T-helper 17 cell (primary cell): ENCODE measurements around the gene CCL11. TPM values are rescaled to one million over a fixed set of nuclear protein-coding genes. Genes with fewer than 3 reads are reported as not detected.
A peak's percentile ranks its signal among the peaks of the same experiment; 100 is the strongest.

ENCODE experiments used
- ATAC-seq: fragments of 150-1000 bp; cut with Tn5 transposase; 2 replicates; pipeline ENCODE4 v1.10.0; 2021; ENCODE audit warnings: mild to moderate bottlenecking, moderate library complexity
- DNase-seq, 3 donors: peaks; one replicate each; pipeline versions ENCODE4 v3.0.0 to v3.0.0-alpha.2; 2020 to 2021
- H3K9me3 ChIP-seq: one replicate; pipeline ENCODE4 v1.7.0; 2013; ENCODE audit warnings: low read length, mild to moderate bottlenecking; ENCODE audit not compliant: control insufficient read depth, poor library complexity, severe bottlenecking
- H3K27ac Mint-ChIP-seq: one replicate; pipeline ENCODE4 v1.8.0; 2022; ENCODE audit warnings: mild to moderate bottlenecking, moderate library complexity, mixed read lengths
- H3K27me3 Mint-ChIP-seq: one replicate; pipeline ENCODE4 v1.8.0; 2022; ENCODE audit warnings: mixed read lengths
- H3K36me3 Mint-ChIP-seq: one replicate; pipeline ENCODE4 v1.8.0; 2022; ENCODE audit warnings: low read depth, mixed read lengths
- H3K4me1 Mint-ChIP-seq: one replicate; pipeline ENCODE4 v1.8.0; 2022; ENCODE audit warnings: mild to moderate bottlenecking, mixed read lengths
- H3K4me3 Mint-ChIP-seq: one replicate; pipeline ENCODE4 v1.8.0; 2022; ENCODE audit warnings: mild to moderate bottlenecking, moderate library complexity, mixed read lengths
- total RNA-seq, 4 donors: library from RNA in 2 of 4; stranded (reverse) in 2 of 4; gene quantifications; one replicate each; pipeline ENCODE4 v1.2.3 and lab custom pipeline; 2022 to 2026

The CCL11 gene
- total RNA-seq, 2 donors from 2014 or later, result not detected

DNA sequence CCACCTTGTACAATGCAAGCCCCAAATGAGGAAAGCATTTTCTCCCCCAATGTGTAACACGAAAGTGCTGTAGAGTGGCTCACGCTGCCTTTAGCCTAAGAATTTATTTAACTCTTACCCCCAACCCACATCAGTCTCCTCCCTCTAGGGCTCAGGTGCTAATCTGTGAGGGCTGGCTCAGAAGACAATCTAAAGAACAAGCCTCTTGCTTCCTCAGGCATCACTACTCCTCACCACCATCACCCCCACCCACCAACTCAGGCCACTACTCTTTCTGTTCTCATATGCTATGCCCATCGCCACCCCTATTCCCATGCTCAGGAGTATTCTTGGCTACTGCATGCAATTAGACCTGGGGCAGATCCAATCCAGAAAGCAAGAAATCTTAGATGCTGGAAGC, 34.4 kb upstream of the CCL11 start:
- peaks cover 8% of the 10 kb centered on the region for H3K4me1 Mint-ChIP-seq

DNA sequence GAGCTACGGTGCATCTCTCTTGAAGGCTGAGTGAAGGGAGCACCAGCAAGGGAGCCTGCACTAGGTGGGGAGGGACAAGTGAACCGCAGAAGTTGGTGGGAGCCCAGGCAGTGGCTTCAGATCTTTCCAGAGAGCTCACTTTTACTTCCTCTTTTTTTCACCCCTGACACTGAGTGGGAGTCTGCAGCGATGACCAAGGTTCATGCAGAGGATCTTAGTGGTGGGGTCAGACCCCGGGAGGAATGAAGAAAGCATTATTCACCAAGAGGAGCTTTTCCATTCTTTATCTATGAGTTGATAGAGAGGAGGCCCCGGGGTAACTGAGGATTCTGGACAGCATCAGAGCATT, 33.5 kb upstream of the CCL11 start:
- DNase-seq, result no peak
- peaks cover 2% of the 10 kb centered on the region for H3K36me3 Mint-ChIP-seq

More for the DNA sequence above, 34.4 kb upstream of the CCL11 start:
- Mint-ChIP-seq H3K27me3 (peaks cover 61% of the 10 kb centered on the region), H3K27ac (no peak overlapping the region), H3K36me3 (peaks cover 4% of the 10 kb centered on the region), H3K4me3 (no peak overlapping the region)
- DNase-seq, result no peak
- no peak for ATAC-seq
- no peaks in the 10 kb centered on the region for H3K9me3 ChIP-seq

DNA sequence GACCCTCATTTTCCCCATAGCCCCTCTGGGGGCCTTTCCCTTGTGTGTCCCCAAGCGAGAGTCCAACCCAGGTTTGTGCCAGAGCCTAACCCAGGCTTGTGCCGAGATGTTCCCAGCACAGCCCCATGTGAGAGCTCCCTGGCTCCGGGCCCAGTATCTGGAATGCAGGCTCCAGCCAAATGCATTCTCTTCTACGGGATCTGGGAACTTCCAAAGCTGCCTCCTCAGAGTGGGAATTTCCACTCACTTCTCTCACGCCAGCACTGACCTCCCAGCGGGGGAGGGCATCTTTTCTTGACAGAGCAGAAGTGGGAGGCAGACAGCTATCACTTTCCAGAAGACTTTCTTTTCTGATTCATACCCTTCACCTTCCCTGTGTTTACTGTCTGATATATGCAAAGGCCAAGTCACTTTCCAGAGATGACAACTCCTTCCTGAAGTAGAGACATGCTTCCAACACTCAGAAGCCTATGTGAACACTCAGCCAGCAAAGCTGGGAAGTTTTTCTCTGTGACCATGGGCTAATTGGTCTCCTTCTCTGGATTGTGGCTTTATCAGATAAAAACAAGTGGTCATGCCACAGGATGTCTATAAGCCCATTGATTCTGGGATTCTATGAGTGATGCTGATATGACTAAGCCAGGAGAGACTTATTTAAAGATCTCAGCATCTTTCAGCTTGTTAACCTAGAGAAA, 33.0 kb upstream of the CCL11 start:
- Mint-ChIP-seq H3K4me1 (peaks cover 6% of the 10 kb centered on the region), H3K4me3 (no peak overlapping the region), H3K36me3 (peaks cover 2% of the 10 kb centered on the region), H3K27ac (no peak overlapping the region), H3K27me3 (peaks cover 70% of the 10 kb centered on the region)
- DNase-seq, result no peak
- no peaks in the 10 kb centered on the region for H3K9me3 ChIP-seq
- no peak for ATAC-seq

More for the DNA sequence above, 33.5 kb upstream of the CCL11 start:
- Mint-ChIP-seq H3K4me3 (no peak overlapping the region), H3K27ac (no peak overlapping the region), H3K27me3 (peaks cover 66% of the 10 kb centered on the region), H3K4me1 (peaks cover 6% of the 10 kb centered on the region)
- H3K9me3 ChIP-seq, result no peaks in the 10 kb centered on the region
- ATAC-seq, result no peak

- H3K4me1 Mint-ChIP-seq, result peaks cover 6% of the 10 kb centered on the region
- H3K9me3 ChIP-seq, result no peaks in the 10 kb centered on the region
- ATAC-seq (no peak), DNase-seq (no peak)
- H3K27me3 Mint-ChIP-seq, result peaks cover 68% of the 10 kb centered on the region
- H3K4me3 Mint-ChIP-seq, result no peak overlapping the region
- peaks cover 2% of the 10 kb centered on the region for H3K36me3 Mint-ChIP-seq
- H3K27ac Mint-ChIP-seq, result no peak overlapping the region
Measured at GRCh38 chr17:34253139-34253525, 32.4 kb upstream of the CCL11 start.

DNA sequence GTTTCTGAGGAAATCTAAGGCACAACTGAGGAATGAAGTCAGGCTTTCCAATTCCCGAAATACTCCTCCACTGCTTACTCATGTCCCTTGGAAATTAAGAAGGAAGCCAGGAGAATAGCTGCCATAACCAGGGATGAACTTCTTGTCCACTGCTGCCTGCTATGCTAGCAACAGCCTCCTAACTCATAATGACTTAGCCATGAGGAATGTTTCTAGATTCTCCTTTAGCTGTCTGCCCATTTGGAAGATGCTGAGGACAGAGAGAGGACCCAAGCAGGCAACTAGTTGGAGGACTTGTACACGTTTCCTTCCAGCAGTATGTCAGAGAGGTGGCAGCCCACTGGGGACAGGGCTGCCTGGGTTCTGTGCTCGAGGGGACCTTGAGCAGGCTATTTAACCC, 31.4 kb upstream of the CCL11 start:
- ATAC-seq, result no peak
- Mint-ChIP-seq H3K27me3 (peaks cover 75% of the 10 kb centered on the region), H3K36me3 (peaks cover 2% of the 10 kb centered on the region)

DNA sequence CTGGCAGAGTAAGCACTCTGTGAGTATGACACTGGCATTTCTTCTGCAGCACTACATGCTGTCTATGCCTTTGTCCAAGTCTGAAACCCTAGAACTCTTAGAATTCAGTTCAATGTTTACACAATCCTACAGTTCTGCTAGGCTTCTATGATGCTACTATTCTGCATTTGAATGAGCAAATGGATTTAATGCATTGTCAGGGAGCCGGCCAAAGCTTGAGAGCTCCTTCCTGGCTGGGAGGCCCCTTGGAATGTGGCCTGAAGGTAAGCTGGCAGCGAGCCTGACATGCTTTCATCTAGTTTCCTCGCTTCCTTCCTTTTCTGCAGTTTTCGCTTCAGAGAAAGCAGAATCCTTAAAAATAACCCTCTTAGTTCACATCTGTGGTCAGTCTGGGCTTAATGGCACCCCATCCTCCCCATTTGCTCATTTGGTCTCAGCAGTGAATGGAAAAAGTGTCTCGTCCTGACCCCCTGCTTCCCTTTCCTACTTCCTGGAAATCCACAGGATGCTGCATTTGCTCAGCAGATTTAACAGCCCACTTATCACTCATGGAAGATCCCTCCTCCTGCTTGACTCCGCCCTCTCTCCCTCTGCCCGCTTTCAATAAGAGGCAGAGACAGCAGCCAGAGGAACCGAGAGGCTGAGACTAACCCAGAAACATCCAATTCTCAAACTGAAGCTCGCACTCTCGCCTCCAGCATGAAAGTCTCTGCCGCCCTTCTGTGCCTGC, 30.7 kb upstream of the CCL11 start, which contains the start of gene CCL2:
CCL2 (plus strand) TSS at position 635 of the 730 bp plus-strand sequence; CDS start at position 700, 65 bp downstream.
- peaks cover 2% of the 10 kb centered on the region for H3K36me3 Mint-ChIP-seq
- peaks cover 6% of the 10 kb centered on the region for H3K4me1 Mint-ChIP-seq
- no peaks in the 10 kb centered on the region for H3K9me3 ChIP-seq
- peaks cover 82% of the 10 kb centered on the region for H3K27me3 Mint-ChIP-seq
- ATAC-seq (no peak), DNase-seq (no peak)
- H3K27ac Mint-ChIP-seq, result no peak within 1 kb of the TSS
- H3K4me3 Mint-ChIP-seq, result peak within 1 kb of the TSS; percentile 51

More for the DNA sequence above, 31.4 kb upstream of the CCL11 start:
- no peak for DNase-seq
- Mint-ChIP-seq H3K4me1 (peaks cover 6% of the 10 kb centered on the region), H3K4me3 (no peak overlapping the region), H3K27ac (no peak overlapping the region)
- no peaks in the 10 kb centered on the region for H3K9me3 ChIP-seq

DNA sequence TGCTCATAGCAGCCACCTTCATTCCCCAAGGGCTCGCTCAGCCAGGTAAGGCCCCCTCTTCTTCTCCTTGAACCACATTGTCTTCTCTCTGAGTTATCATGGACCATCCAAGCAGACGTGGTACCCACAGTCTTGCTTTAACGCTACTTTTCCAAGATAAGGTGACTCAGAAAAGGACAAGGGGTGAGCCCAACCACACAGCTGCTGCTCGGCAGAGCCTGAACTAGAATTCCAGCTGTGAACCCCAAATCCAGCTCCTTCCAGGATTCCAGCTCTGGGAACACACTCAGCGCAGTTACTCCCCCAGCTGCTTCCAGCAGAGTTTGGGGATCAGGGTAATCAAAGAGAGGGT, 30.2 kb upstream of the CCL11 start:
- H3K4me3 Mint-ChIP-seq, result peak overlapping the region; percentile 51
- H3K27ac Mint-ChIP-seq, result no peak overlapping the region
- no peaks in the 10 kb centered on the region for H3K9me3 ChIP-seq
- no peak for DNase-seq
- H3K27me3 Mint-ChIP-seq, result peaks cover 86% of the 10 kb centered on the region
- peaks cover 6% of the 10 kb centered on the region for H3K4me1 Mint-ChIP-seq
- peaks cover 2% of the 10 kb centered on the region for H3K36me3 Mint-ChIP-seq
- ATAC-seq, result no peak

- Mint-ChIP-seq H3K27me3 (peaks cover 89% of the 10 kb centered on the region), H3K36me3 (peaks cover under 1% of the 10 kb centered on the region)
- no peak for ATAC-seq
Measured at GRCh38 chr17:34255841-34256240, 29.7 kb upstream of the CCL11 start.

DNA sequence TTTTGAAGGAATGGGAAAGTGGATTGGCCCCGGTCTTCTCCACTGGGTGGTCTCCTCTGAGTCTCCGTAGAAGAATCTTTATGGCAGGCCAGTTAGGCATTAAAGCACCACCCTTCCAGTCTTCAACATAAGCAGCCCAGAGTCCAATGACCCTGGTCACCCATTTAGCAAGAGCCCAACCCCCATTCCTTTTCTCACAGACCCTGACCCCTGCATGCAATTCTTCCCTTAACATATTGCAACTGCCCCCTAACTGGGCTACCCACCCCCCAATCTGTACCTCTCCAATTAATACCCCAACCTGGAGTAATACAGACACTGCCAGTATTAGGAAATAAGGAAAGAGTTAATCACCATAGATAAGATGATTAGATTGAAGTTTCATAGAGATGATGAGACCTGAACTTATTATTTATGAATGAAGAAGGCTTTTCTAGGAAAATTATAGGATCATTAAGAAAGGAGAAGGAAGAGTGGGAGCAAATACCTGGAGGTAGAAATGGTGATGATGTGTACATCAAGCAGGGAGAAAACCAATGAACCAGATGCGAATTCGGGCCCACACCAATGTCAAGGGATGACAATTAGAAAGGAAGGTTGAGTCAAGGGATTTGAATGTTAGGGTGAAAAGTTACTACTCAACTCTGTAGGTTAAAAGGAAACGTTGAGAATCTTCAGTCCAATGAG, 28.1 kb upstream of the CCL11 start:
- DNase-seq, result no peak
- H3K9me3 ChIP-seq, result no peaks in the 10 kb centered on the region
- Mint-ChIP-seq H3K4me3 (no peak overlapping the region), H3K27me3 (peaks cover 84% of the 10 kb centered on the region), H3K36me3 (no peaks in the 10 kb centered on the region), H3K4me1 (peaks cover 6% of the 10 kb centered on the region), H3K27ac (no peak overlapping the region)
- ATAC-seq, result no peak

More at GRCh38 chr17:34255841-34256240, 29.7 kb upstream of the CCL11 start:
- no peaks in the 10 kb centered on the region for H3K9me3 ChIP-seq
- Mint-ChIP-seq H3K4me3 (no peak overlapping the region), H3K4me1 (peaks cover 6% of the 10 kb centered on the region), H3K27ac (no peak overlapping the region)
- DNase-seq, result no peak

GRCh38 chr17:34257986-34258326, 27.6 kb upstream of the CCL11 start:
- ATAC-seq, result no peak
- H3K9me3 ChIP-seq, result no peaks in the 10 kb centered on the region
- DNase-seq, result no peak
- Mint-ChIP-seq H3K4me1 (peaks cover 6% of the 10 kb centered on the region), H3K27ac (no peak overlapping the region), H3K36me3 (no peaks in the 10 kb centered on the region), H3K27me3 (peaks cover 82% of the 10 kb centered on the region), H3K4me3 (no peak overlapping the region)

GRCh38 chr17:34259146-34259545, 26.4 kb upstream of the CCL11 start:
- Mint-ChIP-seq H3K27ac (no peak overlapping the region), H3K36me3 (no peaks in the 10 kb centered on the region), H3K27me3 (peaks cover 70% of the 10 kb centered on the region), H3K4me3 (no peak overlapping the region), H3K4me1 (peaks cover 6% of the 10 kb centered on the region)
- no peaks in the 10 kb centered on the region for H3K9me3 ChIP-seq
- DNase-seq (no peak), ATAC-seq (no peak)

DNA sequence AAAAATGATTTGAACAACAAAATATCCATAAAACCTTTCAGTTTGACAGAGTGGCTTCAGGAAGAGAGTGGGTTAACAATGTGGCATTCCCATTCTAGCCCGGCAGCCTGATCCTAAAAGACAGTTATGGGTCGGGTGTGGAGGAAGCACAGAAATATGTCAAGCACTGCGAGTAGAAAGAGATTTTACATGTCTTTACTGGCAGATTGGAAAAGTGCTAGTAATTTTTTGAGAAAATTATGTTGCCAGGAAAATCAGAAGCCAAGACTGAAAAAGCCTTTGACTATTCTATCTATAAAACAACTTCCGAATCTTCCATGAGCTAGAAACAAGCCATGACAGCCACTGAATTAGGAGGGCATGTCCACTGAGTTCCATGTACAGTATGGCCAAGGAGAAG, 24.7 kb upstream of the CCL11 start:
- DNase-seq (no peak), ATAC-seq (no peak)
- no peak overlapping the region for H3K4me3 Mint-ChIP-seq
- no peaks in the 10 kb centered on the region for H3K4me1 Mint-ChIP-seq
- no peaks in the 10 kb centered on the region for H3K9me3 ChIP-seq
- H3K27ac Mint-ChIP-seq, result no peak overlapping the region
- no peaks in the 10 kb centered on the region for H3K36me3 Mint-ChIP-seq
- H3K27me3 Mint-ChIP-seq, result peaks cover 70% of the 10 kb centered on the region

DNA sequence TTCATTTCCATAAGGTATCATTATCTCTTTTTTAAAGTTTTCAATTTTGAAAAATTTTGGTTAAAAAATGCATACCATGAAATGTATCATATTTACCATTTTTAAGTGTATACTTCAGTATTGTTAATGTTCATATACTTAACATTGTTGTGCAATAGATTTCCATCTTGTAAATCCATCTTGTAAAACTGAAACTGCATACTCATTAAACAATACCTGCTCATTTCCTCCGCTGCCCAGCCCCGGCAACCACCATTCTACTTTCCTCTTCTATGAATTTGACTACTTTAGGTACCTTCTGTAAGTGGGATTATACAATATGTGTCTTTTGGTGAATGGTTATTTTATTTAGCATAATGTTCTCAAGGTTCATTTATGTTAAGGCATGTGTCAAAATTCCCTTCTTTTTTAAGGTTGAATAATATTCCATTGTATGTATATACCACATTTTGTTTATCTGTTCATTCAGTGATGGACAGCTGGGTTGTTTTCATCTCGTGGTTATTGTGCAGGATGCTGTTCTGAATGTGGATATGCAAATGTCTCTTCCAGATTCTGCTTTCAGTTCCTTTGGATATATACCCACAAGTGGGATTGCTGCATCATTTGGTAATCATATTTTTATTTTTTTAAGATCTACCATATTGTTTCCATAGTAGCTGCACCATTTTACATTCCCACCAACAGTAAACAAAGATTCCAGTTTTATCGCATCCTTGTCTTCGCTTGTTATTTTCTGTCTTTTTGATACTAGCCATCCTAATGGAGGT, 23.8 kb upstream of the CCL11 start:
- no peaks in the 10 kb centered on the region for H3K4me1 Mint-ChIP-seq
- no peaks in the 10 kb centered on the region for H3K9me3 ChIP-seq
- DNase-seq, result no peak
- H3K27ac Mint-ChIP-seq, result no peak overlapping the region
- no peak for ATAC-seq
- H3K36me3 Mint-ChIP-seq, result no peaks in the 10 kb centered on the region
- H3K4me3 Mint-ChIP-seq, result no peak overlapping the region
- H3K27me3 Mint-ChIP-seq, result peaks cover 71% of the 10 kb centered on the region
